Lower leg skin (tissue), 4 donors: ENCODE measurements around the gene METAP1D. TPM values are rescaled to one million over a fixed set of nuclear protein-coding genes. Genes with fewer than 3 reads are reported as not detected.

Experiments
- DNase-seq, 2 donors: peaks; one replicate each; pipeline ENCODE4 v3.0.0-alpha.2; 2019; ENCODE audit warnings: low spot score in 2 of 2
- H3K4me3 ChIP-seq: fragments of 200-600 bp; sonication (generic); 2 replicates; pipeline ENCODE4 v1.5.1; 2017; ENCODE audit warnings: mild to moderate bottlenecking, low read depth; ENCODE audit not compliant: poor library complexity, severe bottlenecking
- POLR2A ChIP-seq, 2 donors: fragments of 450-650 bp; IDR thresholded peaks; one replicate each; pipeline ENCODE4 v1.6.1; 2016 to 2017; ENCODE audit warnings: antibody characterized with exemption in 2 of 2, mild to moderate bottlenecking in 1 of 2, moderate library complexity in 1 of 2
- WGBS, 2 donors: methylation state at CpG; one replicate each; pipeline ENCODE4 v1.1.5; 2018; 5-methylcytosine and 5-hydroxymethylcytosine counted together
- intact Hi-C: fragments of 100-400 bp; cut with DNase I; formaldehyde crosslinking; loops from one replicate; pipeline ENCODE4 v1.15.0; 2023; ENCODE audit warnings: low total_unique reads
- total RNA-seq, 4 donors: library from RNA; depleted of rRNA; stranded (reverse); fragments of >200 nt; gene quantifications; one replicate each; pipeline ENCODE4 v1.1.0, GENCODE V29; 2016
- TF ChIP-seq, protein P1 (sequence below), 3 donors: fragments of 450-650 bp; IDR thresholded peaks; one replicate each; pipeline ENCODE4 v1.5.1; 2016; ENCODE audit warnings: antibody characterized with exemption in 3 of 3, mild to moderate bottlenecking in 3 of 3, moderate library complexity in 2 of 3

METAP1D gene
- total RNA-seq, 4 donors from 2014 or later = 3.1 to 5.4 (median 4.5) TPM

DNA sequence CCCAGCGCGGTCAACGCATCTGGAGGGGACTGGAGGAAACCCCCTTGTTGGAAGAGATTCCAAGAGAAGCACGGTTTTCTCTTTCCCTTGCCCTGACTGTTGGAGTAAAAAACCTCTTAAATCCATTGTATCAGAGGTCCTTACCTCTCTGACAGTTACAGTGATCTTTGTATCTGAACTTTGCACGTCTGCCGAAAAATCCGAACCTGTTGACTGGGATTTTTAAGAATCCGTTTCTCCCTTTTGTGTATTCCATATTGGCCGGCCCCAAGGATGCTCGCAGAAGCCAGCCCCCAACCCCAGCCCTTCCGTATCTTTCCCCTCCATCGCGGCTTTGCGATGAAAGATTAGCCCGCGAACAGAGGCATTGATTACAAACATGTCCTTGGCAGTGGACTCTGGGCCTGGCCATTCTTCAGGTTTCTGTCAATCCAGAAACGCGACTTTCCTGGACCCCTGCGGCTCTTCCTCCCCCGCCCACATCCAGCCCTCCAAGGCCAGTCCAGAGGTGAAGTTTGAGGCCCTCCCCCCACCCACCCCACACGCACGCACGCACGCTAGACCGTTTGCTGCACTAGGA lies 81.0 kb downstream of the METAP1D start:
- DNase-seq = peak in 1 of 2 donors; percentile 9
- H3K4me3 ChIP-seq = no peak overlapping the region
- no peak for TF ChIP-seq POLR2A (IDR thresholded peaks at IDR 0.05)
- TF ChIP-seq, protein P1, sequence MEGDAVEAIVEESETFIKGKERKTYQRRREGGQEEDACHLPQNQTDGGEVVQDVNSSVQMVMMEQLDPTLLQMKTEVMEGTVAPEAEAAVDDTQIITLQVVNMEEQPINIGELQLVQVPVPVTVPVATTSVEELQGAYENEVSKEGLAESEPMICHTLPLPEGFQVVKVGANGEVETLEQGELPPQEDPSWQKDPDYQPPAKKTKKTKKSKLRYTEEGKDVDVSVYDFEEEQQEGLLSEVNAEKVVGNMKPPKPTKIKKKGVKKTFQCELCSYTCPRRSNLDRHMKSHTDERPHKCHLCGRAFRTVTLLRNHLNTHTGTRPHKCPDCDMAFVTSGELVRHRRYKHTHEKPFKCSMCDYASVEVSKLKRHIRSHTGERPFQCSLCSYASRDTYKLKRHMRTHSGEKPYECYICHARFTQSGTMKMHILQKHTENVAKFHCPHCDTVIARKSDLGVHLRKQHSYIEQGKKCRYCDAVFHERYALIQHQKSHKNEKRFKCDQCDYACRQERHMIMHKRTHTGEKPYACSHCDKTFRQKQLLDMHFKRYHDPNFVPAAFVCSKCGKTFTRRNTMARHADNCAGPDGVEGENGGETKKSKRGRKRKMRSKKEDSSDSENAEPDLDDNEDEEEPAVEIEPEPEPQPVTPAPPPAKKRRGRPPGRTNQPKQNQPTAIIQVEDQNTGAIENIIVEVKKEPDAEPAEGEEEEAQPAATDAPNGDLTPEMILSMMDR (IDR thresholded peaks at IDR 0.05) = no peak
- 47 to 53% methylated on average over 25 of the region's 25 CpGs for WGBS, 2 donors
- intact Hi-C loops = no loop called here

DNA sequence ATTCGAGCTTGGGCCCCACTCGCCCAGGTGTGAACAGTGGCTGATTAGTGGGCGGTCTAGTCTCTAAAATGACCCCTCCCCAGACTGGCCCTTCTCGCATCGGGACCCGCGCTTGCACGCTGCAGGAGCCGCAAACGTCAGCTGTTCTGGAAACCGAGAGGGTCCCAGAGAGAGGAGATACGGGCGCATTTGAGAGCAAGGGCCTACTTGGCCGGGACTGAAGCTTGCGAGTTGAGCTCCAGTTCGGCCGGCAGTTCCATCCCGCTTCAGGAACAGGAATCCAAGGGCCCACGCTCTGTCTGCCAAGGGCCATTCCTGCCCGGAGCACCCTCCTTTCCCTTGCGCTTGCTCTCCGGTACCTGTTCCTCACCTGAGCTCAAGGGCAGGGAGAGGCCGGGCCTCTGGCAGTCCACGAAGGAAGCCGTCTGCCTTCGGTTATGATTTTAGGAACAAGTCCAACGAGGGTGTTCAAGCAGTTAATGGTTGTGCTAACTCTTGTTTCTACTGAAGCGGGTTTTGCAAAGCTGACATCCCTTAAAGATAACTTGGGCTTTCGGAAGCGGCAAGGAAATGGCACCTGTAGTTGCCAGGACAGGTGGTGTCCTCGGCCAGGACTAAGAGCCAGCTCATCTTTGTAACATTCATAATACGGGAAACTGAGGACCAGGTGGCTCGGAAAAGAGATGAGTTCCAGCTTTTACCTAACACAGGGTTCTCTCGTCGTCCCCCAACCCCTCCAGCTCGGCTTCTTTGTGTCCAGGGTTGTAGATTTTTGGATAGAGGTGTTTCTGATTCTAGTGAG lies 81.7 kb downstream of the METAP1D start:
- peak in 1 of 2 donors; percentile 11 for DNase-seq
- no peak for TF ChIP-seq POLR2A (IDR thresholded peaks at IDR 0.05)
- TF ChIP-seq, protein P1 (IDR thresholded peaks at IDR 0.05) = no peak
- intact Hi-C loops = no loop called here
- no peak overlapping the region for H3K4me3 ChIP-seq
- 24 to 27% methylated on average over 28 to 36 of the region's 36 CpGs for WGBS, 2 donors

DNA sequence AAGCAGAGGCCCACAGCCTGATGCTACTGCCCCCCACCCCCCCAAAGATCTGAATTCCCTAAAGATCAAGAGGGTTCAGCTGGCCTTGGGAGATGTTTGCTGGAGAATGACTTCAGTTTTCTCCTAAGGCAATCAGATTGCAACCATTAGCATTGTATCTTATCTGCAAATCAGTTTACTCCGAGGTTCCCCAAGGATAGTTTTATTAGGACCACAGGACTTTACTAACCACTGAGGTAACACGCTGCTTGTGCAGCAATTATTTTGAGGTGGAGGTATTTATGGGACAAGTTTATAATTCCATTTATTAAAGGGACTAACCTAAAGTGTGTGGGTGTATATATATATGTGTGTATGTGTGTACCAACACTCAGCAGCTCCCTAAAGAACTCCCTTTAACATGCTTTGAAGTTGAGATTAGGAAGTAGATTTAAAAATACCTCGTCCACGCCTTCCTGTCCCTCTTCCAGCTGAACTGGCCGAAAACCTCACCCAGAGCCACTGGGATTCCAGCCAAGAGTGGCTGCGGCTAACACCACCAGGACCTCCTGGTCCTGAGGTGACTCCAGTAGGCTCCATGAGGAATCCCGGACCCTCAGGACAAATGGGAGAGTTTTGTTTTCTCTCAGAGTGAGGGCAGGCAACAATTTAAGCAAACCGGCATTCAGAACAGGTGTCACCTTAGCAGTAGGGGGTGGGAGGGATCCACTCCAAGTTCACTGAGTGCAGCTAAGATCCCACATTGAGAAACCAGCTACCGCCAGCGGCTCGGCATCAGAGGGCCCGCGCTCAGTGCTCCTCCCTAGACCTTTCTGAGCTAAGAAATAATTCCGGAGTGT lies 82.6 kb downstream of the METAP1D start:
- H3K4me3 ChIP-seq = no peak overlapping the region
- intact Hi-C loops = no loop called here
- DNase-seq = peak in 1 of 2 donors; percentile 12
- TF ChIP-seq, protein P1 (IDR thresholded peaks at IDR 0.05) = no peak
- no peak for TF ChIP-seq POLR2A (IDR thresholded peaks at IDR 0.05)
- 22 to 27% methylated on average over 14 of the region's 14 CpGs for WGBS, 2 donors

DNA sequence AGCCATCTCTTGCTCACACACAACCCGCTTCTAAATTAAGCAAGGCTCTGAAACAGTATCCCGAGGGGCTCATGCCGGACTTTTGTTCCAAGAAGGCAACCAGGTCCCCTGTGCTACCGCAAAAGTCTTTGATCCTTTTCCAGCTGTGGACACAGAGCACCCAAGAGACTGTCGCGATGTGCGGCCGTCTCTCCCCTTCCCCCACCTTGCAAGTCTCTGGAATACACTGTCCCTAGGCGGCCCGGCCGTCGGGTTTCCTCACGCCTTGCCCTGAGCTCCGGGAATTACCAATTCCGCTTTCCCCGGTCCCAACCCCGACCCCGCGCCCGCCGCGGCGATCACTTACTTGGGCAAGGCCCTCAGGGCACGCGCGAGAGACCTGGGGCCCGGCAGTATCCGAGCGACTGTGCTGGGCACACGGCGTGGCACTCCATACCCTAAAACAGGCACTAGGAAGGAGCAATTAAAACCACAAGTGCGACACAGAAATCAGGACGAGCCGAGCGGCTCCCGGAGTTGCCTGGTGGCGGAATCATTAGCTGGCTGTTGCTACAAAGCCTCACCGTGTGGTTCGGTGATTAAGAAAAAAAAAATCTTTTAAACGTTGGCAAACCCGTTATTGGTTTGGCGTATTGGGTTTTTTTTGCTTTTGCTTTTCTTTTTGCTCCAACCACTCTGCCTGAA lies 83.3 kb downstream of the METAP1D start:
- peak in 1 of 2 donors; percentile 13 for DNase-seq
- WGBS, 2 donors = 10 to 11% methylated on average over 42 of the region's 42 CpGs
- H3K4me3 ChIP-seq = no peak overlapping the region
- intact Hi-C loops = no loop called here
- TF ChIP-seq, protein P1 (IDR thresholded peaks at IDR 0.05) = no peak
- no peak for TF ChIP-seq POLR2A (IDR thresholded peaks at IDR 0.05)

DNA sequence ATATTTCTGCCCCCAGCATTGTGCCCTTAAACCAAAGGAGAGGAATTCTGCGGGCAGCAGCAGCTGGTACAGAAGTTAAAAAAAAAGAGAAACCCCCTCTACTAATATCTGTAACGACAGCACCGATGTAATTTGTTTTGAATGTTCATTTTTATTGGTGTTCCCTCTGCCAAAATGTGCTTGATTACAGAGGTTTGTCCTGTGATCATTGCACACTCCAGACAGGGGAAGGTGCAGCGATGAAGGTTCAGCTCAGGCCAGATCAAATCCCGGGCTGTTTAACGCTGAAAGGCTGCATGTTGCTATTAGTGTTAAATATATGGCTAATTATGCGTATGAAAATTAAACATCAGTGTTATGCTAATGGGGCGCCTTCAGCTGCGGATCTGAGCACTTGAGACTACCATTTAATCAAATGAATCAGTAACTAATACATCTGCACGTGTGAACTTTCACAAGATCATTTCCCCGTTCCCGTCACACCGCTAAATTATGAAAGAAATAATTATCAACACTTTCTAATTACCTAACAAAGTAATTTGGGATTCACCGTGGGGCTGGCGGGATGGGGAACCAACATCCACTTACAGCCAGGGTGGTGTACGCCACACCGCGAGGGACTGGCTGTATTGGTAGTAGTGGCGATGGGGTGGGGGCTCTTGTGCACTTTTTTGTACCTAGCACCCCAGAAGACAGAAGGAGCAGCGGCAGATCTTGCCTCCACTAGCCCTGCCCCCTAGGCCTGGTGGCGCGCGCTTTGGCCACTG lies 84.1 kb downstream of the METAP1D start:
- TF ChIP-seq, protein P1 (IDR thresholded peaks at IDR 0.05) = no peak
- TF ChIP-seq POLR2A (IDR thresholded peaks at IDR 0.05) = no peak
- WGBS, 2 donors = 14 to 19% methylated on average over 21 to 23 of the region's 23 CpGs
- no peak overlapping the region for H3K4me3 ChIP-seq
- intact Hi-C loops = no loop called here
- DNase-seq = peak in 1 of 2 donors; percentile 12
